Fibroblast of skin of right quadriceps (primary cell): ENCODE measurements around the gene PHLDB1.

Source experiments
- DNase-seq: peaks from one replicate; pipeline ENCODE4 v3.0.0-alpha.2; 2013

The PHLDB1 gene

DNA sequence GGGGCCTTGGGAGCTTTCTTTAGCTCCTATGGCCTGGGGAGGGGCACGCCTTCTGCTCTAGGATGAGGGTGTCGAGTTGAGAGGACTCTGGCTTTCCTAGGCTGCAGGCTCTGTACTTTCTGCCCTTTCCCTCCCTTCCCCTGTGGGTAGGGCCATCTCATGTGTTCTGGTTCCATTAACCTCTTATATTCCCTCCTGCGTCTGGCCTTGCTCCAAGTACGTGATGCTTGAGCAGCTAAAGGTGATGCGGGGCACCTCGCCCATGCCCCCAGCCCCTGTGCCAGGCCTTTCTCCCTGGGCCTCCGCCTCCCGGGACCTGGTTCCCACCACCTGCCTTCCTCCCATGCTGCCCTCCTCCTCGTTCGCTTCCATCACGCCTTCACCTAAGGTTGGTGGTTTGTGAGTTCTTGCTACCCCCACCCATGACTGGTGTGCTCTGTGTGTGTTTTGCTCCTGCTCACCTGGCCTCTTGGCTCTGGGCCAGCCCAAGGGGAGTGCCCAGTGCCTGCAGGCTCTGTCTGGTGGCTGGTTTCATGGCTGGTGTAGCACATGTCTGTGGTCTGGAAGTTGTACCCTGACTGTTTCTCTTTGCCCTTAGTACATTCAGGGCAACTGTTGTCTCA lies 34.1 kb downstream of the PHLDB1 start:
- DNase-seq: no peak

DNA sequence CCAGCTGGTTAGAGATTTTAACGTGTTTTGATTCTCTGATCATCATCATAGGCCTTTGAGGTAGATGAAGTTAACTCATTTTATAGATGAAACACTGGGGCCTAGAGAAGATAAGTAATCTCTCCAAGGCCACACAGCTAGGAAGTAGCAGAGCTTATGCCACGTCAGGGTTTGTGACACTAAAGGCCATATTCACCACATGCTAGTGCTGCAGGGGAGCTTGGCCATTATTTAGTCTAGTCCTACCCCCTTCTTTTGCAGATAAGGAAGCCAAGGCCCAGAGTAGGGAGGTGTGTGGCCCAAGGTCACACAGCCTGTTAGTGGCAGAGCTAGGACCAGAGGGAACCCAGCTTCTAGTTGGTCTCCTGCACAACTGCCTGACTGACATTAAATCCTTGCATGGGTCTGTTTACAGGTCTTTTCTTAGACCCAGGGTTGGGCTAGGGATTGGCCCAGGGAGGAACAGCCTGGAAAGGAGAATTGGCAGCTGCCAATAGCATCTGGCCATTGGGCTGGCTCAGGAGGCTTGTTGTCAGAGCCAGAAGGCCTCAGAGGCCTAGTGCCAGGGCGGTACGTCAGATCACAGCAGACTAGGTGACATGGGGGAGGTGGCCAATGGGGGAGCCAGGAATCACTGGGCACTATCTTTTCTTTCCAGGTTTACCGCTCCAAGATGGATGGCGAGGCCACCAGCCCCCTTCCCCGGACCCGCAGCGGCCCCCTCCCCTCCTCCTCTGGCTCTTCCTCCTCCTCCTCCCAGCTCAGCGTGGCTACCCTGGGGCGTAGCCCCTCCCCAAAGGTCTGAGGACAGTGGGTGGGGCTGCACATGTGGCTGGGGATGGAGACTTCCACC lies 36.0 kb downstream of the PHLDB1 start:
- no peak for DNase-seq

DNA sequence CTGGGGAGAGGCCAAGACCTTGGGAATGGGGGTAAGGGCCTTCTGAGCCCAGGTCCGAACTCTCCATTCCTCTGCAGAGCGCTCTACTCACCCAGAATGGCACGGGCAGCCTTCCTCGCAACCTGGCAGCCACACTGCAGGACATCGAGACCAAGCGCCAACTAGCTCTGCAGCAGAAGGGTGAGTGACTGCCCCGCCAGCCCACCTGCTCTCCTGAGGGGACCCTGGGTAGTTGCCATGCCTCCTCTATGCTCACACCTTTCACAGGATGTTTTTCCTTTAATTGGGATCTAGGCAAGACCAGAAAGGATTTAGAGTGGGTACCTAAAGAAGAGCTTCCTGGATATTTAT lies 36.6 kb downstream of the PHLDB1 start:
- DNase-seq: no peak

GRCh38 chr11:118644496-118644895 lies 37.1 kb downstream of the PHLDB1 start:
- DNase-seq: no peak

GRCh38 chr11:118645066-118645715 lies 37.8 kb downstream of the PHLDB1 start:
- no peak for DNase-seq

- no peak for DNase-seq
Measured at GRCh38 chr11:118646393-118646792, 39.0 kb downstream of the PHLDB1 start.

GRCh38 chr11:118648291-118648690 lies 40.9 kb downstream of the PHLDB1 start:
- no peak for DNase-seq

- no peak for DNase-seq
Measured at GRCh38 chr11:118649941-118650340, 42.5 kb downstream of the PHLDB1 start.

DNA sequence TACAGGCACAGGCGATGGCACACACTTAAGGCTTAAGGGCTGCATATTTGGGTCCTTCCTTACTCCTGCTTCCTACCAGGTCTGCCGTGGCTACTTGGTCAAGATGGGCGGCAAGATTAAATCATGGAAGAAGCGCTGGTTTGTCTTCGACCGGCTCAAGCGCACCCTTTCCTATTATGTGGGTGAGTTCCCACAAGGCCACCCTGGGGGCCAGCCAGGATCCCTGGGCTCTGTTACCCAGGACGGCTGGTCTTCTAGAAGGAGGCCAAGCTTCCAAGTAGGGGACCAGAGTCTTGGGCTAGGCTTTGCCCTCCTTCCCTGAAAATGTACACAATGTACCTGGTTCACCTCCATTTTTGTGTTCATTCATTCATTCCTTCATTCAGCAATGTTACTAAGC lies 43.0 kb downstream of the PHLDB1 start:
- no peak for DNase-seq

DNA sequence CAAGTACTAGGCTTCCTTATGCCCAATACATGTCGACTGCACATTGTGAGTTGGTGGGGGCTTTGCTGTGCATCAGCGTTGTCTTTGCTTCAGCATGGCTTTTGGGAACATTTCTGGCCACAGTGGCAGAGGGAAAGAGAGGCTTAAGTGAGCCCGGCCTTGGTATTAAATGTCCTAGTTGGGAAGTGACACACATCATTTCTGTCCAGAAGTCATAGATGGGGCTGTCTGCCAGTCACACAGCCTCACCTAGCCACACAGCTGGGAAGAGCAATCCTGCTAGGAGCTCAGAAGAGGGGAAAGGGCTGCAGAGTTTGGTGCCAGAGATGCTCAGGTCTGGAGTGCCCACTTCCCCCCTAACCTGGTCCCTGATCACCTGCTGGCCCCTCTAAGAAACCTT lies 44.4 kb downstream of the PHLDB1 start:
- no peak for DNase-seq

DNA sequence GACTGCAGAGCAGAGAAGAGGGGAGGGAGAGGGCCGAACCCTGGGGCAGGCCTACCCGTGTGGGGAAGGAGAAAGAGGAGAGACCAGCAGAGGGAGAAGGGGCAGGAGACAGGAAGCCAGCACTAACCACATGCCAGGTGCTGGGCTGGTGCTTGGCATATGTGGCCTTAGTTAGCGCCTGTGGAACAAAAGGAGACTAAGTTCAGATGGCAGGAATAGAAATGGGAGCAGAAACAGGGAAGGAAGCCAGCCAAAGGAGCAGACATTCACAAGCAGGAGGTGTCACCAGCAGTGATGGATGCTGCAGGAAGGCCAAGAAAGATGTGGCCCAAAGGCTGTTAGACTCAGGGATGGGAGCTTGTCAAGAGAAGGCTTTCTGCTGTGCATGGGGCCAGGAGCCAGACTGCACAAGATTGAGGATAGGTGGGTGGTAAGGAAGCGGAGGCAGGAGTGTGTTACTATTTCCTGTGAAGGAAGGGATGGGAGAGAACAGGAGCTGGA lies 45.3 kb downstream of the PHLDB1 start:
- DNase-seq: no peak

GRCh38 chr11:118653684-118654390 lies 46.4 kb downstream of the PHLDB1 start:
- no peak for DNase-seq

GRCh38 chr11:118655486-118656190 lies 48.2 kb downstream of the PHLDB1 start:
- DNase-seq: no peak

DNA sequence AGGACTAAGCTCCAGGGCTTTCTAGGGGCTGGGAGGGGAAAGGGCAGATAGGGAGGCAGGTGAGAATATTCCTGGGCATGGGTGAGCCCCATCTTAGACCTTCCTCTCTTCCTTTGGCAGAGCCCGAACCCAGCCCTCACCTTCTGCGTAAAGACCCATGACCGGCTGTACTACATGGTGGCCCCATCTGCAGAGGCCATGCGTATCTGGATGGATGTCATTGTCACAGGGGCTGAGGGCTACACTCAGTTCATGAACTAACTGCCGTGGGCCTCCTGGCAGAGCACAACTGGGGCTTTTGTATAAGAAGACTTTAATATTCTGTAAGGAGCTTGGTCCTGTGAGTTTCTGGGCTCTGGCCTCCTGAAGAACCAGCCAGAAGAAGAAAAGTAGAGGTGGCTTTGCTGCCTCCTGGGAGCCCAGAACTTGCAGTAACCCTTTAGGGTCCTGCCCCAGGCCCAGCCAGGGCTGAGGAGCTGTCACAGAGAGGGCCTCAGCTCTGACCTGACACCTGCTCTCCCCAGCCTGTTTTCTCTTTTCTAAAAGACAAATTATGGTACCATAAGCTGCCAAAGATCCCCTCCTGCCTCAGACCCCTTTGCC lies 49.2 kb downstream of the PHLDB1 start:
- no peak for DNase-seq

DNA sequence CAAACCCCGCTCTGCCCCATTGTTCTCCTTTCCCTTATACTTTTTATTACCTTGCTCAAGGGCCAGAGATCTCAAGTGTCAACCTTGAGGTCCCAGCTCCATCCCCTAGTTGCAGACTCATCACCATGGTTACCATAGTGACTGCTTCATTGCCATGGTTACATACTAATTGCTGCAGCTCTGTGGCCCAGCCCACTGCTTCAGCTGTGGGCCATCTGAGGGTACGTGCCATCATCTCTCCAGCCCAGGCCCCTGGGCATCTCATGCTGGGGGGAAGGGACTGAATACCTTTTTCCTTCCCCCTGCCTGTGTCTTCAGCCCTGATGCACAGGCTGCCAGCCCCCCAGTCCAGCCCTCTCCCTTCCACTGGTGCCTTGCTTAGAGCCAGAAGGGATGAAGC lies 49.8 kb downstream of the PHLDB1 start:
- DNase-seq: no peak

DNA sequence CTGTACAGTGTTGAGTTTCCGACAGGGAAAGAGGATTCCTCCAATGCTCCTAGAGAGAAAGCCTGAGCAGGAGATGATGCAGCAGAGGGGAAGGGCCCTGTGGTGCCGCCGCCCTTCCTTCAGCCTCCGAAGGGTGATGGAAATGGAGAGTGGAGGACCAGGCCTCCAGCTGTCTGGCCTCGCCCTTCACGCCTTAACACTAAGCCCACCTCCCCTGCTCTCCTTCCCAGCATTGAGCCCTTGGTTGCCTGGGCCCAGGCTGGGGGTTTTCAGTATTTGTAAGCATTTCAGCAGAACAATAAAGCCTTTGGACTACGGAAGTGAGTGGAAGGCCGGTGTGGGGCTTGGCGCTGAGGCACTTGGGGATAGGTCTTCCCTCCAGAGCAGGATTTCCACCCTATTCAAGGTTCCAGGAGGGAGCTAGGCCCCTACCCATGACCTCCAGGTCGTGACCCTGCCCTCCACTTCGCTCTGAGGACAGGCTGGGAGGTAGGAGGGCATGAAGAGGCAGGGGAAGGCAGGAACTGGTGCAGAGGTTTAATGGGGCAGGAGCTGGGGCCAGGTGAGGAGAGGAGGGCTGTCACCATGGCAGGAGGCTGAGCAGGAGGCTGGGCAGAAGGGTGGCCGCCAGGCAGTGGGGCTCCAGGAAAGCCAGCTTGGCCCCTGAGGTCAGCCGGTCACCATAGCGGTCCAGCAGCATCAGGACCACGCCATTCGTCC lies 50.5 kb downstream of the PHLDB1 start:
- no peak for DNase-seq

- peak; percentile 16 for DNase-seq
Measured at GRCh38 chr11:118658429-118659313, 51.3 kb downstream of the PHLDB1 start.

- DNase-seq: peak; percentile 78
Measured at GRCh38 chr11:118659314-118659952, 52.0 kb downstream of the PHLDB1 start.

GRCh38 chr11:118659953-118660680 lies 52.7 kb downstream of the PHLDB1 start:
- DNase-seq: no peak
